Measurements from ENCODE around the gene RMI1. TPM values are rescaled to one million over a fixed set of nuclear protein-coding genes. Genes with fewer than 3 reads are reported as not detected.

The RMI1 gene
- total and polyA plus RNA-seq, 10 of the 15 experiments (the other 5 are each of a cell fraction or from before 2014, with no cell fraction given): 3.6 to 34.1 (median 16.1) TPM

DNA sequence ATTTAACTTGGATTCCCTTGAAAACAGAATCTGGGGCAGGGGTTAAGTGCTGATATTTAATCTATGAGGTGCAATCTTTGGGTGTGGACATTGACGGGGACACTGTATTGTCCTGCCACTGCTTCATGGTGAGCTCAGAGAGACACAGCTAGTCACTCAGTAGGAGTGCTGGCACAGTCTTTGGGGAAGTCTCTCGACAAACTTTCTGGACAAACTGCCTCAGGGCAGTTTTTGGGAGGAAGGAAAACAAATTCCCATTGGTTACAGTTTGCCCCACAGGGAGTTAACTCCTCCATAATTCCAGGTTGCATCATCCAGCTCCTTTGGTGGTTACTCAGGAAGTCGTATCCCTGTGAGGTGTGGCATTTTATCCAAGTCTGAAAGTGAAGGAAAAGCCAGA is 18.4 kb upstream of the RMI1 start (continued):
- TF ChIP-seq SP1 (IDR thresholded peaks at IDR 0.05; ENCODE audit: low read depth, low read length): no peak
- TF ChIP-seq SPI1 (IDR thresholded peaks at IDR 0.05; ENCODE audit: borderline replicate concordance, insufficient read depth, low read depth, low read length): no peak
- no peak for TF ChIP-seq RCOR1 (conservative IDR thresholded peaks at IDR 0.05; ENCODE audit: low read depth, low read length)
- TF ChIP-seq, protein P1, sequence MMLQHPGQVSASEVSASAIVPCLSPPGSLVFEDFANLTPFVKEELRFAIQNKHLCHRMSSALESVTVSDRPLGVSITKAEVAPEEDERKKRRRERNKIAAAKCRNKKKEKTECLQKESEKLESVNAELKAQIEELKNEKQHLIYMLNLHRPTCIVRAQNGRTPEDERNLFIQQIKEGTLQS (IDR thresholded peaks at IDR 0.05; ENCODE audit: borderline replicate concordance, extremely low read depth, low read depth, low read length): no peak
- no peak for TF ChIP-seq ZSCAN29 (IDR thresholded peaks at IDR 0.05)
- TF ChIP-seq, protein P2, sequence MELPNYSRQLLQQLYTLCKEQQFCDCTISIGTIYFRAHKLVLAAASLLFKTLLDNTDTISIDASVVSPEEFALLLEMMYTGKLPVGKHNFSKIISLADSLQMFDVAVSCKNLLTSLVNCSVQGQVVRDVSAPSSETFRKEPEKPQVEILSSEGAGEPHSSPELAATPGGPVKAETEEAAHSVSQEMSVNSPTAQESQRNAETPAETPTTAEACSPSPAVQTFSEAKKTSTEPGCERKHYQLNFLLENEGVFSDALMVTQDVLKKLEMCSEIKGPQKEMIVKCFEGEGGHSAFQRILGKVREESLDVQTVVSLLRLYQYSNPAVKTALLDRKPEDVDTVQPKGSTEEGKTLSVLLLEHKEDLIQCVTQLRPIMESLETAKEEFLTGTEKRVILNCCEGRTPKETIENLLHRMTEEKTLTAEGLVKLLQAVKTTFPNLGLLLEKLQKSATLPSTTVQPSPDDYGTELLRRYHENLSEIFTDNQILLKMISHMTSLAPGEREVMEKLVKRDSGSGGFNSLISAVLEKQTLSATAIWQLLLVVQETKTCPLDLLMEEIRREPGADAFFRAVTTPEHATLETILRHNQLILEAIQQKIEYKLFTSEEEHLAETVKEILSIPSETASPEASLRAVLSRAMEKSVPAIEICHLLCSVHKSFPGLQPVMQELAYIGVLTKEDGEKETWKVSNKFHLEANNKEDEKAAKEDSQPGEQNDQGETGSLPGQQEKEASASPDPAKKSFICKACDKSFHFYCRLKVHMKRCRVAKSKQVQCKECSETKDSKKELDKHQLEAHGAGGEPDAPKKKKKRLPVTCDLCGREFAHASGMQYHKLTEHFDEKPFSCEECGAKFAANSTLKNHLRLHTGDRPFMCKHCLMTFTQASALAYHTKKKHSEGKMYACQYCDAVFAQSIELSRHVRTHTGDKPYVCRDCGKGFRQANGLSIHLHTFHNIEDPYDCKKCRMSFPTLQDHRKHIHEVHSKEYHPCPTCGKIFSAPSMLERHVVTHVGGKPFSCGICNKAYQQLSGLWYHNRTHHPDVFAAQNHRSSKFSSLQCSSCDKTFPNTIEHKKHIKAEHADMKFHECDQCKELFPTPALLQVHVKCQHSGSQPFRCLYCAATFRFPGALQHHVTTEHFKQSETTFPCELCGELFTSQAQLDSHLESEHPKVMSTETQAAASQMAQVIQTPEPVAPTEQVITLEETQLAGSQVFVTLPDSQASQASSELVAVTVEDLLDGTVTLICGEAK (IDR thresholded peaks at IDR 0.05; ENCODE audit: borderline replicate concordance): no peak
- TF ChIP-seq PRDM15 (CRISPR knock-in tag; IDR thresholded peaks at IDR 0.05): no peak
